ENCODE measurements around the gene ERC2.

GRCh38 chr3:55574671-55575070, 893.6 kb downstream of the ERC2 start:
- TF ChIP-seq REST (IDR thresholded peaks at IDR 0.05; ENCODE audit: borderline replicate concordance in 1 of 2, low read depth in 1 of 2, low read length in 2 of 2) = no peak
- TF ChIP-seq ZBTB43 (CRISPR knock-in tag; conservative IDR thresholded peaks at IDR 0.05) = no peak
- no peak for TF ChIP-seq CTCF (CRISPR knock-in tag; IDR thresholded peaks at IDR 0.05)
- TF ChIP-seq NFE2L2 (IDR thresholded peaks at IDR 0.05; ENCODE audit: low read length) = no peak
